Gastrocnemius medialis (tissue), 4 donors: Measurements from ENCODE around the gene CUL1. TPM values are rescaled to one million over a fixed set of nuclear protein-coding genes. Genes with fewer than 3 reads are reported as not detected.

Experiments
- ATAC-seq, 2 donors: fragments of 150-250 bp; one replicate each; pipeline ENCODE4 v1.9.1; 2016
- DNase-seq, 2 donors: peaks; one replicate each; pipeline ENCODE4 v3.0.0-alpha.2; 2019
- H3K27ac ChIP-seq, 4 donors: fragments of 200-600 bp; sonication (generic); 1 replicate in 1 of 4; 2 replicates in 3 of 4; pipeline ENCODE4 v1.5.1; 2016 to 2018; ENCODE audit warnings: mild to moderate bottlenecking in 2 of 4, moderate library complexity in 1 of 4
- H3K27me3 ChIP-seq, 3 donors: fragments of 200-600 bp; sonication (generic) in 2 of 3; 1 replicate in 1 of 3; 2 replicates in 2 of 3; pipeline versions ENCODE4 v1.5.1 to v1.6.0; 2016 to 2019; ENCODE audit warnings: mild to moderate bottlenecking in 1 of 3, moderate library complexity in 1 of 3
- H3K36me3 ChIP-seq, 2 donors: fragments of 200-600 bp; sonication (generic) in 1 of 2; one replicate each; pipeline ENCODE4 v1.5.1; 2017 to 2018
- H3K4me1 ChIP-seq, 2 donors: fragments of 200-600 bp; sonication (generic) in 1 of 2; one replicate each; pipeline ENCODE4 v1.5.1; 2016 to 2017; ENCODE audit warnings: mild to moderate bottlenecking in 2 of 2
- H3K4me3 ChIP-seq, 4 donors: fragments of 200-600 bp; sonication (generic) in 3 of 4; 1 replicate in 1 of 4; 2 replicates in 3 of 4; pipeline ENCODE4 v1.5.1; 2016 to 2019; ENCODE audit warnings: mild to moderate bottlenecking in 2 of 4
- H3K9me3 ChIP-seq, 3 donors: fragments of 200-600 bp; sonication (generic) in 2 of 3; 1 replicate in 1 of 3; 2 replicates in 2 of 3; pipeline ENCODE4 v1.5.1; 2016 to 2019
- POLR2A ChIP-seq, 2 donors: fragments of 450-650 bp; IDR thresholded peaks; one replicate each; pipeline ENCODE4 v1.6.1; 2017; ENCODE audit warnings: antibody characterized with exemption in 2 of 2, mild to moderate bottlenecking in 2 of 2, moderate library complexity in 2 of 2
- in situ Hi-C, 4 donors: fragments of 200-750 bp; cut with MboI; loops; one replicate each; pipeline versions ENCODE4 v1.15.0 to v1.8.0; 2017; ENCODE audit warnings: low sequenced_read_pairs in 4 of 4
- intact Hi-C: fragments of 100-400 bp; cut with DNase I; formaldehyde crosslinking; loops from one replicate; pipeline ENCODE4 v1.15.1; 2023; ENCODE audit warnings: low total_unique reads
- total RNA-seq, 4 donors: library from RNA; depleted of rRNA; stranded (reverse); fragments of >200 nt; gene quantifications; one replicate each; pipeline versions ENCODE4 v1.1.0 to v1.2.3, GENCODE V29; 2016
- TF ChIP-seq, protein P1 (sequence below), 5 experiments: fragments of 450-650 bp in 3 of 5; fragments of 200-600 bp in 2 of 5; sonication (generic) in 2 of 5; IDR thresholded peaks in 4 of 5; conservative IDR thresholded peaks in 1 of 5; 1 replicate in 4 of 5; 2 replicates in 1 of 5; pipeline ENCODE4 v1.5.1; 2016 to 2019; ENCODE audit warnings: antibody characterized with exemption in 5 of 5, mild to moderate bottlenecking in 3 of 5, moderate library complexity in 3 of 5

Gene CUL1
- total RNA-seq, 4 donors from 2014 or later, result 78.7 to 101 (median 84.6) TPM

DNA sequence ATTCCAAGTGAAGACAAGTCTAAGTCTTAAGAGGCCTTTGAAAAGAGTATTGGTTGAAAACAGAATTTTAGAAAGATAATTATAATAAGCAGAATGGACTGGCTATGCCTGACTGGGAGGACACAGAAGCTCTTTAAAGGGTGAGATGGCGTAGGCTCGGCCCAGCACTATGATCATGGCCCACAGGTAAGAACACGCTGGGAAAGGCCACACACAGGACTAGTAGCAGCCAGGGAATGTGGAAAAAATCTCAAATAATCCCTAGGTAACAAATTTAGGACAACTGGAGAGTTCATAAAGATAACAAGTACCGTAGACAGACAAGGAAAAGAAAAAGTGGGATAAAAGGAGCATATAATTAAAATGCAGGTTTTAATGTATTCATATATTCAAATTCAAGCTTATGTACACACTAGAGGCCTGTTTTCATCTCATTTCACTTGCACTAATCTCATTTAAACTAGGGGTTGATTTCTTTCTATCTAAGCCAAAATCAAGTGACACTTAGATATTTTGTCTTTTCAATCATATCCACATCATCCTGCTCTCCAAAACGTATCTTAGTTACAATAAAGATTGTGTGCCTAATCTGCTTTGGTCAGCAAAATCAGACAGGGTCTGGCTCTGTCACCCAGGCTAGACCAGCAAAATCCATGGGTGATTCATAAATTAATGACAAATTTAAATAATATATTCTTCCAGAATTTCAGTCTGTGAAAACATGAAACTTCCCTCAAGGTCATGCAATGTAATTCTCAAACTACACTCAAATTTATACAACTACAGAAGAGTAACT lies 132.4 kb downstream of the CUL1 start:
- H3K36me3 ChIP-seq, result no peaks in the 10 kb centered on the region
- in situ Hi-C loops, result no loop called here
- TF ChIP-seq, protein P1, sequence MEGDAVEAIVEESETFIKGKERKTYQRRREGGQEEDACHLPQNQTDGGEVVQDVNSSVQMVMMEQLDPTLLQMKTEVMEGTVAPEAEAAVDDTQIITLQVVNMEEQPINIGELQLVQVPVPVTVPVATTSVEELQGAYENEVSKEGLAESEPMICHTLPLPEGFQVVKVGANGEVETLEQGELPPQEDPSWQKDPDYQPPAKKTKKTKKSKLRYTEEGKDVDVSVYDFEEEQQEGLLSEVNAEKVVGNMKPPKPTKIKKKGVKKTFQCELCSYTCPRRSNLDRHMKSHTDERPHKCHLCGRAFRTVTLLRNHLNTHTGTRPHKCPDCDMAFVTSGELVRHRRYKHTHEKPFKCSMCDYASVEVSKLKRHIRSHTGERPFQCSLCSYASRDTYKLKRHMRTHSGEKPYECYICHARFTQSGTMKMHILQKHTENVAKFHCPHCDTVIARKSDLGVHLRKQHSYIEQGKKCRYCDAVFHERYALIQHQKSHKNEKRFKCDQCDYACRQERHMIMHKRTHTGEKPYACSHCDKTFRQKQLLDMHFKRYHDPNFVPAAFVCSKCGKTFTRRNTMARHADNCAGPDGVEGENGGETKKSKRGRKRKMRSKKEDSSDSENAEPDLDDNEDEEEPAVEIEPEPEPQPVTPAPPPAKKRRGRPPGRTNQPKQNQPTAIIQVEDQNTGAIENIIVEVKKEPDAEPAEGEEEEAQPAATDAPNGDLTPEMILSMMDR (IDR thresholded peaks at IDR 0.05 in 4 of 5, conservative IDR thresholded peaks at IDR 0.05 in 1 of 5), result no peak
- TF ChIP-seq POLR2A (IDR thresholded peaks at IDR 0.05), result no peak
- no peaks in the 10 kb centered on the region for H3K4me1 ChIP-seq
- no peak overlapping the region for H3K27ac ChIP-seq
- no peaks in the 10 kb centered on the region for H3K27me3 ChIP-seq
- DNase-seq (no peak), ATAC-seq (no peak)
- no peak overlapping the region for H3K4me3 ChIP-seq
- intact Hi-C loops, result no loop called here
- H3K9me3 ChIP-seq, result no peaks in the 10 kb centered on the region

DNA sequence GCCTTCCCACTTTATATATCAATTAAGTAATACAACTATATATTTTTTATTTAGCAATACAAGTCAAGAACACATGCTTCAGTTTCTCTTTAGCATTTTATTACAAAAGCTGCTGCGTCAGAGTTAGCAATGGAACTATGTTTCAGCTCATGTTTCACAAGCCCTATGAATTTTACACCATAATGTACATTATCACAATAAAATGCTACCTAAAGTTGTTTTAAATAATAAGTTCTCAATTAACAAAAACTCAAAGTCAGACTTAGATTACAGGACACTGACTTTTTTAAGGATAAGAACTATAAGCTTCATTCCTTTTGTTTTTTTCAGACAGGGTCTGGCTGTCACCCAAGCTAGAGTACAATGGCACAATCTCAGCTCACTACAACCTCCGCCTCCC lies 133.1 kb downstream of the CUL1 start:
- Histone ChIP-seq H3K27ac (no peak overlapping the region), H3K27me3 (no peaks in the 10 kb centered on the region), H3K4me1 (no peaks in the 10 kb centered on the region), H3K9me3 (no peaks in the 10 kb centered on the region), H3K4me3 (no peak overlapping the region), H3K36me3 (no peaks in the 10 kb centered on the region)
- in situ Hi-C loops, result no loop called here
- no peak for DNase-seq
- TF ChIP-seq, protein P1 (IDR thresholded peaks at IDR 0.05 in 4 of 5, conservative IDR thresholded peaks at IDR 0.05 in 1 of 5), result no peak
- no peak for TF ChIP-seq POLR2A (IDR thresholded peaks at IDR 0.05)
- intact Hi-C loops, result no loop called here
- no peak for ATAC-seq

- H3K4me1 ChIP-seq, result no peaks in the 10 kb centered on the region
- DNase-seq, result no peak
- intact Hi-C loops (no loop called here), in situ Hi-C loops (no loop called here)
- no peak for ATAC-seq
- no peak overlapping the region for H3K27ac ChIP-seq
- no peaks in the 10 kb centered on the region for H3K27me3 ChIP-seq
- no peak for TF ChIP-seq POLR2A (IDR thresholded peaks at IDR 0.05)
- TF ChIP-seq, protein P1 (IDR thresholded peaks at IDR 0.05 in 4 of 5, conservative IDR thresholded peaks at IDR 0.05 in 1 of 5), result no peak
- no peaks in the 10 kb centered on the region for H3K9me3 ChIP-seq
- H3K36me3 ChIP-seq, result no peaks in the 10 kb centered on the region
- H3K4me3 ChIP-seq, result no peak overlapping the region
These were observed 135.9 kb downstream of the CUL1 start for GRCh38 chr7:148834605-148835004.

- intact Hi-C loops (no loop called here), in situ Hi-C loops (no loop called here)
- H3K27me3 ChIP-seq, result no peaks in the 10 kb centered on the region
- no peak for DNase-seq
- no peak overlapping the region for H3K27ac ChIP-seq
- H3K4me1 ChIP-seq, result no peaks in the 10 kb centered on the region
- H3K4me3 ChIP-seq, result no peak overlapping the region
- ATAC-seq, result no peak
- TF ChIP-seq POLR2A (IDR thresholded peaks at IDR 0.05), result no peak
- TF ChIP-seq, protein P1 (IDR thresholded peaks at IDR 0.05 in 4 of 5, conservative IDR thresholded peaks at IDR 0.05 in 1 of 5), result no peak
- no peaks in the 10 kb centered on the region for H3K36me3 ChIP-seq
- H3K9me3 ChIP-seq, result no peaks in the 10 kb centered on the region
These were observed 137.2 kb downstream of the CUL1 start for GRCh38 chr7:148835854-148836253.
